Coronary artery (tissue), 2 donors: ENCODE measurements around the gene CDCA8.

Experiments
- DNase-seq: peaks from one replicate; pipeline ENCODE4 v3.0.0-alpha.2; 2017; ENCODE audit warnings: low spot score
- H3K27ac ChIP-seq, 2 donors: fragments of 200-600 bp; sonication (generic); one replicate each; pipeline ENCODE4 v1.5.1; 2016 to 2019
- H3K4me3 ChIP-seq: fragments of 200-600 bp; sonication (generic); 2 replicates; pipeline ENCODE4 v1.5.1; 2016; ENCODE audit warnings: mild to moderate bottlenecking, moderate library complexity
- TF ChIP-seq, protein P1 (sequence below): fragments of 200-600 bp; sonication (generic); IDR thresholded peaks from one replicate; pipeline ENCODE4 v1.5.1; 2019; ENCODE audit warnings: antibody characterized with exemption

Gene CDCA8

DNA sequence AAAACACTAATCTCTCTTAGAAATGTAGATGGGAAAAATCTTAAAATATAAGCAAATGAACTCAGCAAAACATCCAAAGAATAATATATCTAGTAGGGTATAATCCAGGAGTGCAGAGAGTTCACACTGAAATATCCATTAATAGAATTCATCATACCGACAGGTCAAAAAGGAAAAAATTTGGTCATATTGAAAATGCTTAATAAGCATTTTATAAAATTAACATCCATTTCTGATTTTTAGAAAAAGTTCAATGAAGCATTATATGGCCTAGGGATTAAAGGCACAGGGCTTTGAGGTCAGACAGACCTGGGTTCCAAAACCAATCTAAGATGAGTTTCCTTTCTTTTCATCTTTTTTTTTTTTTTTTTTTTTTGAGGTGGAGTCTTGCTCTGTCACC lies 56.2 kb downstream of the CDCA8 start:
- H3K4me3 ChIP-seq: no peak overlapping the region
- TF ChIP-seq, protein P1, sequence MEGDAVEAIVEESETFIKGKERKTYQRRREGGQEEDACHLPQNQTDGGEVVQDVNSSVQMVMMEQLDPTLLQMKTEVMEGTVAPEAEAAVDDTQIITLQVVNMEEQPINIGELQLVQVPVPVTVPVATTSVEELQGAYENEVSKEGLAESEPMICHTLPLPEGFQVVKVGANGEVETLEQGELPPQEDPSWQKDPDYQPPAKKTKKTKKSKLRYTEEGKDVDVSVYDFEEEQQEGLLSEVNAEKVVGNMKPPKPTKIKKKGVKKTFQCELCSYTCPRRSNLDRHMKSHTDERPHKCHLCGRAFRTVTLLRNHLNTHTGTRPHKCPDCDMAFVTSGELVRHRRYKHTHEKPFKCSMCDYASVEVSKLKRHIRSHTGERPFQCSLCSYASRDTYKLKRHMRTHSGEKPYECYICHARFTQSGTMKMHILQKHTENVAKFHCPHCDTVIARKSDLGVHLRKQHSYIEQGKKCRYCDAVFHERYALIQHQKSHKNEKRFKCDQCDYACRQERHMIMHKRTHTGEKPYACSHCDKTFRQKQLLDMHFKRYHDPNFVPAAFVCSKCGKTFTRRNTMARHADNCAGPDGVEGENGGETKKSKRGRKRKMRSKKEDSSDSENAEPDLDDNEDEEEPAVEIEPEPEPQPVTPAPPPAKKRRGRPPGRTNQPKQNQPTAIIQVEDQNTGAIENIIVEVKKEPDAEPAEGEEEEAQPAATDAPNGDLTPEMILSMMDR: no peak

DNA sequence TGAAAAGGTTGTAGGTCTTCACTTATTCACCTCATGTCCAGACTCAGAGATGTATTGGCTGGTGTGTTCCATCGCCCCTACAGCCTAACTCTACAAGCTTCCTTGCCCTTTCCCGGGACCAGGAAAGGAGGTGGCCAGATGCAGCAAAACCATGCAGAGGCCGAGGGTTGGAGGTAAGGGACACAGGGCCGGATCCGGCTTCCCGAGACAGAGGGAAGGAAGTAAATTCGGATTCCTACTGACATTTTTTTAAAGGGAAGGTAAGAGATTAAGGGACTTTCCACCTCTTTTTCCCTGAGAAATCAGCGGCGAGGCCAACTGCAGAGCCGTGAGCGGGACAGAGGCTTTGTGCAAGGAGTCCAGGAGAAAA lies 59.9 kb downstream of the CDCA8 start:
- TF ChIP-seq, protein P1: no peak
- no peak overlapping the region for H3K27ac ChIP-seq
- DNase-seq: no peak
- H3K4me3 ChIP-seq: peak overlapping the region; percentile 60

More for the DNA sequence above, 56.2 kb downstream of the CDCA8 start:
- H3K27ac ChIP-seq: no peak overlapping the region
- DNase-seq: no peak

DNA sequence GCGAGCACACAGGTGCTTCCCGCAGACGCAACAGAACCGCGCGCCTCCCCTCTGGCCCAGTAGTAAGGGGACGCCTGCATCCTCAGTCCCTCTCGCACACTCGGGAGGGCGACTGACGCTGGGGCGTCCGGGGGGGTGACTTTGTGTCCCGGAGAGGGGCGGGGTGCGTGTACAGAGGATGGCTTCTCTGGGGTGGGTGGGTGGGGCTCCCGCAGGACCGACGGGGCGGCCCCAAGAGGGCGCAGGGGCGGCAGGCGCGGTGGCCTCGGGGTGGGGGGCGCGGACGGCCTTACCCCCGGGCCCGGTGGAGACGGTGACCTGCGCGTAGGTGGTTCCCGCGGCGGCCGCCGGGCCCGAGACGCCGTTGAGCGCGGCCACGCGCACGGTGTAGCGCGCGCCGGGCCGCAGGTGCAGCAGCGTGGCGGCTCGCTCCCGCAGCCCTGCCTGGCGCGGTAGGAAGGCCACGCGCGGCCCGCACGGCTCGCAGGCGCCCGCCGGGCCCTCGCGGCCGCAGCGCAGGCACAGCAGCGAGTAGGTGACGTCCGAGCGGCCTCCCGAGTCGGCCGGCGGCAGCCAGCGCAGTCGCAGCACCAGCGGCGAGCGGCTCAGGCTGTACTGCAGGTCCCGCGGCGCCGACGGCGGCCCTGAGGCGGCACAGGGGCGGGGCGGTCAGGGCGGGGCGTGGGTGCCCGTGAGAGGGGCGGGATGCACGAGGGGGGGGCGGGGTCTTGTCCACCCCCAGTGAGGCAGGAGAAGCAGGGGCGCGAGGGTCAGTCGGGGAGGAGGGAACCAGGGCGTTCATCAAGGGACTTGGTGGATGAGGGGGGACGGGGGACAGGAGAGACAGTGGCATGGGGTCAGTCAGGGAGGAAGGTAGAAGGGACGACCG lies 60.5 kb downstream of the CDCA8 start:
- no peak overlapping the region for H3K27ac ChIP-seq
- peak overlapping the region; percentile 60 for H3K4me3 ChIP-seq
- no peak for DNase-seq
- TF ChIP-seq, protein P1: no peak

DNA sequence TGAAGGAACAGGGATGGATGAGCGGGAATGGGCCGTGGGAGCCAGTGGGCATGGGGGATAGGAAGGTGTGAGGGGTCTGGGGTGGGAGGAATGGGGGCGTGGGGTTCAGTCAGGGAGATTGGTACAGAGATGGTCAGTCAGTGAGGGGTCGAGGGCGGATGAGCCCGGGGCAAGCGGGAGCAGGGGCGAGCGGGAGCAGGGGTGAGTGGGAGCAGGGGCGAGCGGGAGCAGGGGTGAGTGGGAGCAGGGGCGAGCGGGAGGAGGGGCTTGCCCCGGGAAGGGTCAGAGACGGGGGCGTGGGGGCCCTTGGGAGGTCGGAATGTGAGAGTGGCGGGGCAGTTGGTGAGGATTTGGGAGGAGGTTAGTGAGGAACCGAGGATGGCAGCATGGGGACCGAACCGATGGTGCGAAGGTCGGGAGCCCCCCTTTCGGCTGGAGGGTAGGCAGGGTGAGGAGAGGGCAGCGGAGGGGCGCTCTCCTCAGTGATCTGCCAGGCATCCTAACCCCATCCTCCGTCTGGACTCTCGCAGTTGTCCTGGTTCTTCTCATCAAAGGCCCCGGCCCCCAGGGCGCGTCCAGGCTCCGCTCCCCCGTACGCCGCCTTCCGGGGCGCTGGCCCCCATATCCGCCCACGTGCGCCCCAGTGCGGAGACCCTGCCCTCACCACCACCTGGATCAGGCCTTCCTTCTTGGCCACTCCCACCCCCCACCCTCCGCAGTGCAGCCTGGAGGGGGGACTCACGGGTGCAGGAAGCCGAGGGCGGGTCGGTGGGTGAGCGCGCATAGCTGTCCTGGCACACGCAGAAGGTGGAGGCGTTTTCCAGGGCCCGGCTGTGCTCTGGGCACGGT lies 61.4 kb downstream of the CDCA8 start:
- Histone ChIP-seq H3K27ac (no peak overlapping the region), H3K4me3 (peak overlapping the region; percentile 60)
- TF ChIP-seq, protein P1: no peak
- DNase-seq: no peak

DNA sequence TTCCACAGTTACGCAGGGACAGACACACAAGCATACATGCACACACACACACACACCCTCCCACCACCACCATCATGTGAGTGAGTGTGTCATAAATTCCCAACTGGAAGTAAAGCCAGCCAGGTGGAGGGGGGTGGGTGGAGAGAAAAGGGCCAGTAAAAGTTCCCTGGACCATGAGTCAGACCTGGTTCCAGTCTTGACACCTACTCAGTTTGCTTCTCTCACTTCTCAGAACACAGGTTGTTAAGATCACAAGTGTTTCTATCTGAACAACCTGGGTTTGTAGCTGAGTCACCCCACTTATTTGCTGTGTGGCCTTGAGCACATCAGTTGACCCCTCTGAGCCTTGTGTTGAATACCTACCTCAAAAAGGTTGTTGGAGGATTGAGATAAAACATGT lies 63.0 kb downstream of the CDCA8 start:
- no peak for DNase-seq
- Histone ChIP-seq H3K4me3 (no peak overlapping the region), H3K27ac (no peak overlapping the region)
- TF ChIP-seq, protein P1: no peak

DNA sequence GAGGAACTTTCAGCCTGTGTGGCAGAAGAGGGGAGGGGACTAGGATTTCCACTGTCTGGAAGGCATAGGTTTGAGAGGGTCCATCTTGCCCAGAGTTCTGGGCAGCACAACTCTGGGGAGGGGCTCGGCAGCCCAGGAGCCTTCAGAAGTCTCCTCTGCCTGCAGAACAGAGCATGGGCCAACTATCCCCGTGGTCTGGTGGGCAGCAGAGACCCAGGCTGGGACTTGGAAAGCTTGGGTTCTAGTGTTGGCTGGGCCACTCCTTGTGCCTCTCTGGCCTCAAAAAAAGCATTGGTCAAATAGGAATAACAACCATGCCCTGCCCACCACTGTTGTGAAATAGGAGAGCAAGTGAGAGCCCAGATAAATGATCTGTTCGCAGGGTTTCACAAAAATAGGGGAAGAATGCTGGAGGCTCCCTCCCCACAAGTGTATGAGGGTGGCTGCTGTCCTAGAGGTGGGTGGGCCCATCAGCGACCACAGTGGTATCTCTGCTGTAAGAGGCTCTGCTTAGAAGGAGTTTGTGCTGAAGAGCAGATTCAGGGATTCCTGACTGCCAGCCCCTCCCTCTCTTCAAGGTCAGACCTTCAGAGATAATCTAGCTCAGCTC lies 63.7 kb downstream of the CDCA8 start:
- H3K4me3 ChIP-seq: no peak overlapping the region
- TF ChIP-seq, protein P1: no peak
- no peak for DNase-seq
- no peak overlapping the region for H3K27ac ChIP-seq
